DMS 273 treated with DMSO at 0.1 percent for 48 hours (cell line): ENCODE results near the gene NCCRP1.

Source experiments
- DNase-seq: peaks from one replicate; lab custom pipeline; 2025; lab: John Stamatoyannopoulos, UW

The NCCRP1 gene

GRCh38 chr19:39196860-39197562 is at the start of gene NCCRP1:
Gene NCCRP1, plus strand, starts transcription at chr19:39196964. Its CDS starts 19 bp downstream, at chr19:39196983.
- no peak for DNase-seq

DNA sequence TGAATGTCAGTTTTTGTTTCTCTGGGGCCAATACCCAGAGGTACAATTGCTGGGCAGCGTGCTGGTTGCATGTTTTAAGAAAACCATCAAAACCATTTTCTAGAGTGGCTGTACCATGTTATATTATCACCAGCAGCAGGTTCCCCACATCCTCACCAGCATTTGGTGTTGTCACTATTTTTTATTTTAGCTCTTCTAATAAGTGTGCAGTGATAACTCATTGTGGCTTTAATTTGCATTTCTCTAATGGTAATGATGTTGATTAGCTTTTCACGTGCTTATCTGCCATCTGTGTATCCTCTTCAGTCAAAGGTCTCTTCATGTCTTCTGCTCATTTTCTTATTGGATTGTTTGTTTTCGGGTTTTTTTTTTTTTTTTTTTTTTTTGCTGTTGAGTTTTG is 49.3 kb upstream of the NCCRP1 start:
- no peak for DNase-seq

GRCh38 chr19:39148939-39149529 is 47.7 kb upstream of the NCCRP1 start:
- no peak for DNase-seq

DNA sequence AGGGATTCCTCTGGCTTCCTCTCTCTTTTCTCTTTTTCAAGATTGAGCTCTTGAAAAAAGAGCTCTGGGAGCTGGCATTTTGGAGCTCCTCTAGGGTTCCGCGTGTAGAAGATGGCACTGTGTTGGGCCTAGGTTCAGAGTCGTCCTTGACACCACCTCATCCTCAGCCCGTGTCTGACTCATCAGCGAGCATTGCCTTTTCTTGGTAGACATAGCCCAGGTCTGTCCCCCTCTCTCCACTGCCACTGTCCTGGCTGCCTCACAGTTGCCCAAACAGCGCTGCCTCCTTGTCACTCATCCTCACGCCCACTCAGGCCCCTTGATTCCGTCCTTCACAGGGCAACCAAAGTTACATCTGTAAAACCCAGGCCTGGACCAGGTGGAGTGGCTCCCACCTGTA is 46.5 kb upstream of the NCCRP1 start:
- no peak for DNase-seq

DNA sequence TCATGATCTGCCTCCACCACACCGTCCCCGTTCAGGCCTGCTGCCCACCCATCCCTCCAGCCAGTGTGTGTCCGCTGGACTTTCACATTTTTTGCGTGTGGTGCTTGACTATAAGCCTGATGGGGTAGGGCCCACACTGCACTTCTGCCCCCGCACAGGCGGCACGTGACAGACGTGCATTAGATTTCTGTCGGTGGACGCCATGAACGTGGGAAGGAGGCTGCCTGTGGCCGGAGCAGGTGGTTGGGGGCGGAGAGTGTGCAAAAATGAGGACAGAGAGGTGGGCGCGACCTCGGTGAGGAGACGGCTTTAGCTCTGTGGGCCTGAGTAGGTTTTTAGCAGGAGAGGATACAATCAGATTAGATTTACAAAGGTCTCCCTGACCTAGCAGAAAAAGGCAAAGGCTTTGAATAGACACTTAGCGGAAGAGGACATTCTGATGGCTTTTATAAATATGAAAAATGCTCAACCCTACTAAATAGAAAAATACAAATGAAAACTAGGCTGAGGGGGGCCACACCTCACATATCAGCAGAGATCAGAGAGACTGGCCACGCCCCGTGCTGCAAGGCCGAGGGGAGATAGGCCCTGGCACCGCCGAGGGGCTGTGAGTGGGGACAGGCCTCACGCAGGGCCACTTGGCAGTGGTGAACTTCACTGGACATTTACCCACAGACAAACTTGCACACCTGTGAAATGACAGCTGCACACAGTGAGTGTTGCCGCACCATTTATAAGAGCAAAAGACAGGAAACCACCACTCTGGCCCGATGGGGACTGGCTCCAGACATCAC is 45.8 kb upstream of the NCCRP1 start:
- no peak for DNase-seq

- DNase-seq: no peak
These were observed 44.7 kb upstream of the NCCRP1 start for GRCh38 chr19:39152066-39152465.

DNA sequence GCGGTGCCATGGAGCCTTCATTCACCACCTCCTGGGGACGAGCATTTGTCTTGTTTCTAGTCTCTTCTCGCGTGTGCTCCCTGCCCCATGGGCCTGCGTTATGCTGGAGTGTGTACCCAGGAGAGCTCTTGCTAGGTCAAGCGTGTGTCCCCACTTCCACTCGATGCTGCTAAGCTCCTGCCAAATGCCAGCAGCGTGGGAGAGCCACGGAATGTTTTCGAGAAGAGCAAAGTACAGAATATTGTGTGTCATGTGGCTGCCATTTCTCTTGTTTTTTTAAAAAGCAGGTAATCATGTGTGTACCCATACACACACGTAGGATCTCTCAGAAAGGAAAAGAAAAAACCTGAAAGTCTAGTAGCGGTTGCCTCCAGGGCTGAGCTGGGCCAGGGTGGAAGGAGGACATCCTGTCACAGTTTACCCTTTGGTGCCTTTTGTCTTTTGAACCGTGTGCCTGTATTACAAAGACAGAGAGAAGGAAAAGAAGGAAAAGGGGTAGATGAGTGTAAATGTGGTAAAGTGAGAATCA is 42.6 kb upstream of the NCCRP1 start:
- no peak for DNase-seq

GRCh38 chr19:39154629-39155100 is 42.1 kb upstream of the NCCRP1 start:
- no peak for DNase-seq

DNA sequence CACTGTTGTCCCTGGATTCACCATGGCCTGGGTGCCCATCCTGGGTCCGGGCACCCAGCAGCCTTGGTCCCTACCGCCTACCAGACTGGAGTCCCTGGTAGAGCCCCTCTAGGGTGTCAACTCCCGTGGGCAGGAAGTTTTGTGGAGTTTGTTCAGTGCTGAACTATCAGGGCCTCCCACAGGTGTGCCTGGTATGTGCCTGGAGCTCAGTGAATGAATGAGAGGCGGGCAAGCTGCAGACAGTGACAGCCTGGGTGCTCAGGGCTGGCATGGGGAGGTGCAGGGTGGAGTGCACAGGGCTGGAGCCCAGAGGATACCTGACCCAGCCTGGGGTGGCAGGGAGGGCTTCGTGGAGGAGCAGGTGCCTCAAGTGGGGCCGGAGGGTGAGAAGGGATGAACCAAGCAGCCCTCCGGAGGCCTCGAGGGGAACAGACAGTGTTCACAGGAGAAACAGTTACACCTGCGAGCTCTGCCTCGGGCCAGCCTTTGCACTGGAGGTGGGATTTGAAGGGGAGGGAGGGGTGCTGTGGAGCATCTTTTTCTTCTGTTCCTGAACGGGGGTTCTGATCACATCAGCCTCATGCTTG is 41.6 kb upstream of the NCCRP1 start:
- DNase-seq: no peak

DNA sequence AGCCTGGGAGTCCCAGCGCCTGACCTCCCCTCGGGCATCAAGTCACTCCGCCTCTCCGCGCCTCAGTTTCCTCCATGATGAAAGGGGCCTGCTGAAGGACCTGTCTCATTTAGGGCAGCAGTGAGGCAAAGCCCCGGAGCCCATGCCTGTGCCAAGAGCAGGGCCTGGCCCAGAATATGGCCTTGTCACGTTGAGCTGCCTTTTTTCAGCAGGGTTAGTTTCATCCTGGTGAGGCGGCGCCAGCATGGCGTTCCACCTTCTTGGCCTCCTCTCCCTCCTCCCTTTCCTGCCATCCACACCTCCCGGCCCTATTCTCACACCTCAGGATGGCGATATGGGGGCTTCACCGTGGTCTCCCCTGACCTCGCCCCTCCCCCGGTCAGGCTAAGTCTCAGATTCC is 41.0 kb upstream of the NCCRP1 start:
- no peak for DNase-seq

- DNase-seq: no peak
These were observed 40.2 kb upstream of the NCCRP1 start for GRCh38 chr19:39156326-39157230.

- DNase-seq: no peak
These were observed 39.3 kb upstream of the NCCRP1 start for GRCh38 chr19:39157275-39157996.

DNA sequence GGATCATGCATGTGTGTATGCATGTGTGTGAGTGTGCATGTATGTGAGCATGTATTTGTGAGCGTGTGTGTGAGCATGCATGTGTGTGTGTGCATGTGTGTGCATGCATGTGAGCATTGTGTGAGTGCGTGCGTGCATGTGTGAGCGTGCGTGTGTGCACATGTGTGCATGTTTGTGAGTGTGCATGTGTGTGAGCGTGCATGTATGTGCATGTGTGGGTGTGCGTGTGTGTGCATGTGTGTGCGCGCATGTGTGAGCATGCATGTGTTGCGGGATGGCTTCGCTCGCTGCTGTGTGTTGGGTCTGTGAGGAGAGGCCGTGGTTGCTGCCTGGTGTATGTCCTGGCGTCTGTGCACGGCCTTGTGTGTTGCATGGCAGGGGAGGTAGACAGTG is 38.8 kb upstream of the NCCRP1 start:
- no peak for DNase-seq

DNA sequence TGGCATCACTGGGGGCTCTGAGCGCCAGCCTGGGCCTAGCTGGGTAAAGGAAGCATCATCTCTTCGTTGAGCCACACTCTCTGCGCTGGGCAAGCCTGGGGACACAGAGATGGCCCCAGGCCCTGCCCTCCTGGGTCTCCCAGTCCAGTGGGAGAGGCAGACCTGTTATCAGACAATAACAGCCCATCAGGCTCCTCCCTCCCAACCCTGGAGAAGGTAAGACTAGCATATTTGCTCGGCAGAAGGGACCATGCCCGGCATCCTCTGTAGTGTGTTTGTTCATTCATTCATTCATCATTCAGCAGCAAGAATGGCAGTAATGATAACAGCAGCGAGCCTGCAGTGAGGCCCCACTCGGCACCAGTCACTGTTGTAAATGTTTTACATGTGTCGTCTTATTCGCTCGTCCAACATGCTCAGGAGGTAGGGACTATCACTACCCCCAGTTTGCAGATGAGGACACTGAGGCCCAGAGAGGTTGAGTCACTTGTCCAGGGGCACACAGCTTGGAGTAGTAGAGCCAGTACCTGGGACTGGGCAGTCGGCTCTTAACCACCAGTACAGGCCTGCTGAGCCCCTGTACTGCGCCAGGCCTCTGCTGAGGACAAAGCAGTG is 38.0 kb upstream of the NCCRP1 start:
- DNase-seq: no peak

DNA sequence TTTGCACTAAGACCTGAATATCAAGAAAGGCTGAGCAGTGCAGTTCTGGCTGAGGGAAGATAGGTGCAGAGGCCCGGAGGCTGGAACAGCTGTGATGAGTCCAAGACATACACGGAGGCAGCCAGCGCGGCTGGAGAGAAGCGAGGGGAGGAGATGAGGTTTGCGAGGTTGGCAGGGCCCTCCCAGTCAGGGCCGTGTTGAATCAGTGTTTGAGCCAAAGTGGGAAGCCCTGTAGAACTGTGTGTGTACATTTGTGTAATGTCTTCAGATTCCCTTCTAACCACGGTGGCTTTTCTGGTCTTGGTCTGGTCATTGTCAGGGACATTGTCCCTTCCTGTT is 36.3 kb upstream of the NCCRP1 start:
- no peak for DNase-seq

DNA sequence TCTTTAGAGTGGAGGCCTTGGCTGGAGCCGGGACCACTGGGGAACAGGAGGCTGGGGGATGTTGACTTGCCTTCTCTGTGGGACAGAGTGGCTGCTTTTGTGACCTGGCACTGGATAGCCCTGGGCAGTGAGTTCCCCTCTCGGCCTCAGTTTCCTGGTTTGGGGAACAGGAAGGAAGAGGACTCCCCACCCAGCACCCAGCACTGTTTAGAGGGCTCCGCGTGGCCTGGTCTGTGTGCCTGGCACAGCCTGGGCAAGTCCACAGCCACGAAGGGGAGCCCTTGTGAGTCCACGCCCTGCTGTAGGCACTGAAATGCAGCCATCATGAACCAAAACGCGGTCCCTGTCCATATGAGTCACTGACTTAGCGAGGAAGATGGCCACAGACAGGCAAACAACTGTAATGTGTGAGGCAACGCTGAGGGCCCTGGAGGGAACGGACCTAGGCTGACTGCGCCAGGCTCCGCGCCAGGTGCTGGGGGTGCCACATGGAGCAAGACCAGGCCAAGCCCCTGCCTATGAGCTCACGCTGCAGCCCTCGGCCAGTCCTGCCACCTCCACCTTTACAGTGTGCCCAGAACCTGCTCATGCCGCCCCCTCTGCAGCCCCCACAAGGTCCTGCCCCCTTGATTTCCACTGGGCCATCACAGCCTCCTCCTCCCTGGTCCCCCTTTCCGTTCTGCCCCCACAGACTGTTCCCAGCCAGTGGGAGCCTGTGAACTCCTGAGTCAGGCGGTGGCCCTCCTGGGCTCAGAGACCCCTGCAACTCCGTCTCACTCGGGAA is 35.7 kb upstream of the NCCRP1 start:
- no peak for DNase-seq

GRCh38 chr19:39162441-39163043 is 34.2 kb upstream of the NCCRP1 start:
- no peak for DNase-seq

- DNase-seq: no peak
These were observed 33.1 kb upstream of the NCCRP1 start for GRCh38 chr19:39163621-39164020.

DNA sequence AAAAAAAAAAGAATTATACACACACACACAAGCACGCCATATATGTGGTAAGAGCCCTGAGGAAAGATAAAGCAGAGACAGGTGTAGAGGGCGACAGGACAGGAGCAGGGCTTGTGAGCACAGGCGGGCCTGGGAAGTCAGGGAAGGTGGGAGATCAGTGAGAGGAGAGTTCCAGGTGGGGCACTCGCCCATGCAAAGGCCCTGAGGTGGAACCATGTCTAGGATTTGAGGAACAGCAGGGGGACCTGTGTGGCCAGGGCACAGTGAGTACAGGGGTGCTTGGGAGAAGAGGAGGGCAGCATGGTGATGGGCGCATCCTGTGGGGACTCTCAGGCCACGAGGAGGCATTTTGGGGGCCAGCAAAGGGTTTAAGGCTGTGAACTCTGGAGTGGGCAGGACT is 32.5 kb upstream of the NCCRP1 start:
- no peak for DNase-seq
